Hepatocyte (in vitro differentiated cells): ENCODE data around the gene TDRD10. TPM values are rescaled to one million over a fixed set of nuclear protein-coding genes. Genes with fewer than 3 reads are reported as not detected.

Source experiments
- DNase-seq: peaks from one replicate; pipeline ENCODE4 v3.0.0-alpha.2; 2016; ENCODE audit warnings: low spot score
- H2AFZ ChIP-seq: fragments of 200-600 bp; sonication (generic); 2 replicates; pipeline ENCODE4 v1.6.0; 2016; ENCODE audit warnings: antibody characterized with exemption, mild to moderate bottlenecking
- H3K27ac ChIP-seq: fragments of 200-600 bp; sonication (generic); 2 replicates; pipeline ENCODE4 v1.5.1; 2016; ENCODE audit warnings: mild to moderate bottlenecking
- H3K27me3 ChIP-seq: fragments of 200-600 bp; sonication (generic); 2 replicates; pipeline ENCODE4 v1.6.1; 2016
- H3K36me3 ChIP-seq: fragments of 200-600 bp; sonication (generic); replicated peaks from 2 replicates; pipeline ENCODE4 v1.5.1; 2016; ENCODE audit warnings: low read depth; ENCODE audit not compliant: insufficient read depth
- H3K4me1 ChIP-seq: fragments of 200-600 bp; sonication (generic); 2 replicates; pipeline ENCODE4 v1.5.1; 2016; ENCODE audit warnings: mild to moderate bottlenecking, moderate library complexity; ENCODE audit not compliant: insufficient read depth
- H3K4me2 ChIP-seq: fragments of 200-600 bp; sonication (generic); 2 replicates; pipeline ENCODE4 v1.6.0; 2016
- H3K4me3 ChIP-seq: fragments of 200-600 bp; sonication (generic); 2 replicates; pipeline ENCODE4 v1.5.1; 2016; ENCODE audit warnings: mild to moderate bottlenecking
- H3K79me2 ChIP-seq: fragments of 200-600 bp; sonication (generic); 2 replicates; pipeline ENCODE4 v1.6.0; 2017; ENCODE audit warnings: mild to moderate bottlenecking
- H3K9me2 ChIP-seq: fragments of 200-600 bp; sonication (generic); replicated peaks from 2 replicates; pipeline ENCODE4 v1.6.0; 2017; ENCODE audit warnings: mild to moderate bottlenecking; ENCODE audit not compliant: insufficient read depth
- H3K9me3 ChIP-seq: fragments of 200-600 bp; sonication (generic); 2 replicates; pipeline ENCODE4 v1.5.1; 2016; ENCODE audit warnings: low read depth, mild to moderate bottlenecking
- H4K20me1 ChIP-seq: fragments of 200-600 bp; sonication (generic); 2 replicates; pipeline ENCODE4 v1.6.0; 2016; ENCODE audit warnings: mild to moderate bottlenecking; ENCODE audit not compliant: insufficient read depth, poor library complexity, severe bottlenecking
- CTCF ChIP-seq: fragments of 200-600 bp; sonication (generic); IDR thresholded peaks from 2 replicates; pipeline ENCODE4 v1.5.1; 2016; ENCODE audit warnings: antibody characterized with exemption, mild to moderate bottlenecking; ENCODE audit not compliant: poor library complexity
- EZH2 ChIP-seq: fragments of 200-600 bp; sonication (generic); IDR thresholded peaks from 2 replicates; pipeline ENCODE4 v1.6.1; 2016; ENCODE audit warnings: antibody characterized with exemption, mild to moderate bottlenecking, borderline replicate concordance
- EZH2phosphoT487 ChIP-seq: fragments of 200-600 bp; sonication (generic); IDR thresholded peaks from one replicate; pipeline ENCODE4 v1.6.1; 2018; ENCODE audit warnings: antibody characterized with exemption, mild to moderate bottlenecking, low read depth, moderate library complexity; ENCODE audit not compliant: unreplicated experiment, severe bottlenecking
- WGBS: methylation state at CpG from one replicate; pipeline ENCODE4 v1.1.6; 2016; ENCODE audit warnings: low lambda C conversion rate; ENCODE audit errors: missing lambda C conversion rate; 5-methylcytosine and 5-hydroxymethylcytosine counted together
- polyA plus RNA-seq: library from polyadenylated mRNA; unstranded; fragments of >200 nt; fragmentation: Nextera tagmentation; extraction: Ambion mirVana; gene quantifications from 2 replicates; pipeline ENCODE4 v1.2.1, GENCODE V29; 2016
- total RNA-seq: library from RNA; depleted of rRNA; stranded (reverse); fragments of >200 nt; gene quantifications from 2 replicates; pipeline ENCODE4 v1.2.3, GENCODE V29; 2014

TDRD10 gene
- total and polyA plus RNA-seq, 2 experiments from 2014 or later: 0.20 TPM; not detected in 1

GRCh38 chr1:154454386-154455120, 47.5 kb upstream of the TDRD10 start:
- Histone ChIP-seq H4K20me1 (no peaks in the 10 kb centered on the region), H3K9me3 (no peaks in the 10 kb centered on the region), H3K79me2 (no peaks in the 10 kb centered on the region), H3K9me2 (no peaks in the 10 kb centered on the region), H3K27ac (no peak overlapping the region), H3K4me2 (no peak overlapping the region), H3K4me3 (no peak overlapping the region), H3K36me3 (no peaks in the 10 kb centered on the region), H3K27me3 (no peaks in the 10 kb centered on the region), H2AFZ (no peak overlapping the region), H3K4me1 (no peaks in the 10 kb centered on the region)
- no peak for TF ChIP-seq CTCF
- TF ChIP-seq EZH2phosphoT487: no peak
- no peak for TF ChIP-seq EZH2
- no peak for DNase-seq
- WGBS: 88% methylated on average over 5 of the region's 5 CpGs

GRCh38 chr1:154456631-154457030, 45.4 kb upstream of the TDRD10 start:
- Histone ChIP-seq H3K27me3 (no peaks in the 10 kb centered on the region), H3K27ac (no peak overlapping the region), H3K9me3 (no peaks in the 10 kb centered on the region), H3K9me2 (no peaks in the 10 kb centered on the region), H3K4me2 (no peak overlapping the region), H4K20me1 (no peaks in the 10 kb centered on the region), H2AFZ (no peak overlapping the region), H3K79me2 (no peaks in the 10 kb centered on the region), H3K4me1 (no peaks in the 10 kb centered on the region), H3K4me3 (no peak overlapping the region), H3K36me3 (no peaks in the 10 kb centered on the region)
- DNase-seq: no peak
- TF ChIP-seq EZH2phosphoT487 (no peak), CTCF (no peak), EZH2 (no peak)
- WGBS: 93% methylated on average over 6 of the region's 6 CpGs

- no peaks in the 10 kb centered on the region for H3K4me1 ChIP-seq
- H3K27me3 ChIP-seq: no peaks in the 10 kb centered on the region
- no peak overlapping the region for H3K4me2 ChIP-seq
- no peaks in the 10 kb centered on the region for H3K36me3 ChIP-seq
- H3K27ac ChIP-seq: no peak overlapping the region
- no peak for DNase-seq
- no peak overlapping the region for H3K4me3 ChIP-seq
- H2AFZ ChIP-seq: no peak overlapping the region
- no peak for TF ChIP-seq EZH2
- TF ChIP-seq EZH2phosphoT487: no peak
- TF ChIP-seq CTCF: no peak
- H3K79me2 ChIP-seq: no peaks in the 10 kb centered on the region
- H3K9me2 ChIP-seq: no peaks in the 10 kb centered on the region
- no peaks in the 10 kb centered on the region for H3K9me3 ChIP-seq
- H4K20me1 ChIP-seq: no peaks in the 10 kb centered on the region
Measured at GRCh38 chr1:154459080-154459479, 42.9 kb upstream of the TDRD10 start.
